ENCODE data around the gene TAP2.

DNA sequence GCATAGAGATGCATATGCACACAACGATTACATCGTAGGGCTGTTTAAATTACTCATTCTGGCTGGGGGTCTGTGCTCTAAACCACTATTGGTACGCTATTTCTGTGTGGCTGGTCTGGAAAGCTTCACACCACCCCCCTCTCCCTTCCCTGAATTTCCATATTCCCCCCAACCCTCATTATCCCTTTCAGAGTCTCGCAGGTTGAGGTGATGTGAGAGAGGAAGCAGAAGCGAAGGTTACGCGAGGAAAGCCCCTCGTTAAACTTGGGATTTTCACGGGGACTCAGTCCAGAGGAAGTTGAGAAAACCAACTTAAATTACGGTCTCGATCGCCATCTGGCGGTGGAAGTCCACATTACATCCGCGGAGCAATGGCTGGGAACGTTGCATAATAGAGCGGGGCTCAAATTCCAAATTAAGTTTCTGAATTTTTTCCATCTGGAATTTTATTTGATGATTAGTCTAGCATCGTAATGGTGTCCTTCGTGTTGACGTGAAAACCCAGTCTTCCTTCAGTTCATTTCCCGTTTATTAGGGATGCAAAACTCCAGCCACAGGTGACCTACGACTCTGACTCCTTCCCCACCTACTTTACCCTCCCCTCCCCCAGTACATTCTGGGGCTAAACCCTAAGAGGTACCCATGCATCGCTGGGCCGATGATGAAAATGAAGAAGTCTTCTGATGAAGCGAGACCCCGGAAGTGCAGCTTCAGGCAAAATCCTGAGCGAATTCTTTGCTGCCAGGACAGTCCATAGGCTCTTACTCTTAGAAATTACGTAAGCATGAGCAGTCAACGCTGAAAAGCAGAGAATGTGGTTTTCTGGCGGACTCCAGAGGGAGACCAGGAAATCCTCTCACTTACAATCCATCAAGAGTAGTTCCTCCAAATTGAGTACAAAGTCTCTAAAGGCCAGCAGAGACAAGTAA, 41.4 kb downstream of the TAP2 start:
- TF ChIP-seq SUZ12 (IDR thresholded peaks at IDR 0.05; ENCODE audit: extremely low read depth, insufficient read depth, insufficient read length) (no peak), ZNF274 (IDR thresholded peaks at IDR 0.05; ENCODE audit: low read depth, low read length) (no peak), YY1 (IDR thresholded peaks at IDR 0.05; ENCODE audit: insufficient read depth, insufficient read length) (no peak)

Measured in NT2/D1 (cell line).